BE2C (cell line): ENCODE data around the gene ACTA1.
"Not testable (repeated sequence)": the region's sequence is repeated elsewhere in the genome, so short reads cannot be mapped to it uniquely, and the experiment has no call there.

Experiments
- DNase-seq: peaks from one replicate; pipeline ENCODE4 v3.0.0-alpha.2; 2020
- H3K27me3 ChIP-seq: fragments of 250-450 bp; sonication (Bioruptor Pico); 2 replicates; pipeline ENCODE4 v1.5.1; 2020; ENCODE audit warnings: mild to moderate bottlenecking
- H3K36me3 ChIP-seq: fragments of 250-450 bp; sonication (Bioruptor Pico); 2 replicates; pipeline ENCODE4 v1.5.1; 2020; ENCODE audit warnings: mild to moderate bottlenecking
- H3K4me1 ChIP-seq: fragments of 250-450 bp; sonication (Bioruptor Pico); 2 replicates; pipeline ENCODE4 v1.5.1; 2020
- H3K4me3 ChIP-seq: 2 replicates; pipeline ENCODE4 v1.5.1; 2011; ENCODE audit warnings: low read depth, low read length
- H3K9me3 ChIP-seq: fragments of 250-450 bp; sonication (Bioruptor Pico); 2 replicates; pipeline ENCODE4 v1.5.1; 2020
- CTCF ChIP-seq: IDR thresholded peaks from 2 replicates; pipeline ENCODE4 v1.5.1; 2012; ENCODE audit warnings: mild to moderate bottlenecking, low read depth, low read length

The ACTA1 gene

GRCh38 chr1:229430761-229431283 lies 3.1 kb downstream of the ACTA1 start:
- no peak for TF ChIP-seq CTCF
- H3K36me3 ChIP-seq = no peaks in the 10 kb centered on the region
- no peaks in the 10 kb centered on the region for H3K27me3 ChIP-seq
- no peaks in the 10 kb centered on the region for H3K9me3 ChIP-seq
- H3K4me1 ChIP-seq = peaks cover 3% of the 10 kb centered on the region
- DNase-seq = no peak
- no peak overlapping the region for H3K4me3 ChIP-seq

- Histone ChIP-seq H3K27me3 (no peaks in the 10 kb centered on the region), H3K4me3 (no peak overlapping the region), H3K36me3 (no peaks in the 10 kb centered on the region), H3K9me3 (no peaks in the 10 kb centered on the region), H3K4me1 (no peaks in the 10 kb centered on the region)
- no peak for DNase-seq
- TF ChIP-seq CTCF = no peak
These were observed 5.6 kb downstream of the ACTA1 start for GRCh38 chr1:229428256-229428655.

- no peaks in the 10 kb centered on the region for H3K9me3 ChIP-seq
- no peaks in the 10 kb centered on the region for H3K27me3 ChIP-seq
- H3K4me1 ChIP-seq = no peaks in the 10 kb centered on the region
- no peaks in the 10 kb centered on the region for H3K36me3 ChIP-seq
- DNase-seq = no peak
- no peak for TF ChIP-seq CTCF
- H3K4me3 ChIP-seq = no peak overlapping the region
These were observed 6.3 kb downstream of the ACTA1 start for GRCh38 chr1:229427572-229427971.

GRCh38 chr1:229425564-229426159 lies 8.2 kb downstream of the ACTA1 start:
- Histone ChIP-seq H3K36me3 (no peaks in the 10 kb centered on the region), H3K9me3 (no peaks in the 10 kb centered on the region), H3K4me3 (no peak overlapping the region), H3K27me3 (no peaks in the 10 kb centered on the region), H3K4me1 (no peaks in the 10 kb centered on the region)
- TF ChIP-seq CTCF = no peak
- DNase-seq = no peak

- Histone ChIP-seq H3K27me3 (no peaks in the 10 kb centered on the region), H3K4me1 (no peaks in the 10 kb centered on the region), H3K4me3 (no peak overlapping the region), H3K36me3 (no peaks in the 10 kb centered on the region), H3K9me3 (no peaks in the 10 kb centered on the region)
- TF ChIP-seq CTCF = no peak
- DNase-seq = no peak
These were observed 13.1 kb downstream of the ACTA1 start for GRCh38 chr1:229420765-229421164.

GRCh38 chr1:229420224-229420623 lies 13.7 kb downstream of the ACTA1 start:
- DNase-seq = no peak
- no peaks in the 10 kb centered on the region for H3K9me3 ChIP-seq
- TF ChIP-seq CTCF = no peak
- no peaks in the 10 kb centered on the region for H3K36me3 ChIP-seq
- H3K4me3 ChIP-seq = no peak overlapping the region
- no peaks in the 10 kb centered on the region for H3K27me3 ChIP-seq
- H3K4me1 ChIP-seq = no peaks in the 10 kb centered on the region

- H3K9me3 ChIP-seq, H3K4me3 ChIP-seq, DNase-seq, H3K4me1 ChIP-seq, H3K27me3 ChIP-seq, H3K36me3 ChIP-seq: not testable (repeated sequence)
These were observed 15.3 kb downstream of the ACTA1 start for GRCh38 chr1:229418586-229418985.

GRCh38 chr1:229412810-229413209 lies 21.1 kb downstream of the ACTA1 start:
- DNase-seq, H3K27me3 ChIP-seq, H3K36me3 ChIP-seq, H3K4me3 ChIP-seq, H3K9me3 ChIP-seq: not testable (repeated sequence)
- peaks cover 35% of the 10 kb centered on the region for H3K4me1 ChIP-seq
